GM21723 (cell line): ENCODE results near the gene NUTM2A.
"Not testable (repeated sequence)": the region's sequence is repeated elsewhere in the genome, so short reads cannot be mapped to it uniquely, and the experiment has no call there.

Experiments
- ATAC-seq: cut with Tn5 transposase; IDR thresholded peaks from one replicate; pipeline ENCODE4 v1.9.1; 2021; ENCODE audit warnings: mild to moderate bottlenecking, moderate library complexity; ENCODE audit not compliant: unreplicated experiment

Gene NUTM2A

DNA sequence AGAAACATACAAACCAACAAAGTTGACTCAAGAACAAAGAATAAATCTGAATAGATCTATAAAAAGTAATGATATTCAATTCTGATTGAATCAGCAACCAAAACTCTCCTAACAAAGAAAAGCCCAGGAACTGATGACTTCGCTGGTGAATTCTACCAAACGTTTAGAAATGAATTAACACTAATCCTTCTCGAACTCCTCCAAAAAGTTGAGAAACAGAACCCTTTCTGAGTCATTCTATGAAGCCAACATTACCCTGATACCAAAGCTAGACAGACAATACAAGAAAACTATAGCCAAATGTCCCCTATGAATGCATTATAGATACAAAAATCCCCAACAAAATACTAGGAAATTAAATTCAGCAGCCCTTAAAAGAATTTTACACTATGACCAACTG is 16.9 kb downstream of the NUTM2A start:
- not testable (repeated sequence) for ATAC-seq

DNA sequence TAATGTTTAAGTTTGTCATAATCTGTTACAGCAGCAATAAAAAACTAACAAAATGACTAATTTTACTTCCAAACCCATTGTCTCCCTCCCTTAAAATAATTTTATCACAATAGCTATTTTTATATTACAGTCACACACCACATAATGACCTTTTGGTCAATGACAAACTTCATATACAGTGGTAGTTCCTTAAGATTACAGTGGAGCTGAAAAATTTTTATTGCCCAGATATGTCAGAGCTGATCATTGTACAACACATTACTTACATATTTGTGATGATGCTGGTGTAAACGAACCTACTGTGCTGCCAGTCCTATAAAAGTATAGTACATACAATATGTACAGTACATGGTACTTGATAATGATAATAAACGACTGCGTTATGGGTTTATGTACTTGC is 22.1 kb downstream of the NUTM2A start:
- not testable (repeated sequence) for ATAC-seq

DNA sequence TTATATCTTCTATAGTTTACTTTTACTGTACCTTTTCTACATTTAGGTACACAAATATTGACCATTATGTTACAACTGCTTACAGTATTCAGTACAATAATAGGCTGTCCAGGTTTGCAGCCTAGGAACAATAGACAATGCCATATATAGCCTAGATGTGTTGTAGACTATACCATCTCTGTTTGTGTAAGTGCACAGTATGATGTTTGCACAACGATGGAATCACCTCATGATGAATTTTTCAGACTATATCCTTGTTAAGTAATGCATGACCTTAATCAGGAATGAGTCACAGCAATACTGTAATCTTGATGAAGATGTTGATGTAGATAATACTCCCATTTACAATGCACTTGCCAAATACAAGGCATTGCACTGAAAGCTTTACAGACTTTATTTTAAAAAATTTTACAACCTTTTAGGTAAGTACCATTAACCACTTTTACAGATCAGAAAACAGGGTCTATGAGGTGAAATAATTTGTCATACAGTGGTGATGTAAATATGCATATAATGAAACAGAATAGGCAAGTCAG is 23.6 kb downstream of the NUTM2A start:
- ATAC-seq: not testable (repeated sequence)

GRCh38 chr10:87280749-87281392 is 55.6 kb downstream of the NUTM2A start:
- ATAC-seq: not testable (repeated sequence)
